Vagina (tissue), 2 donors: Measurements from ENCODE around the gene ECE2. TPM values are rescaled to one million over a fixed set of nuclear protein-coding genes. Genes with fewer than 3 reads are reported as not detected.

Experiments
- DNase-seq, 2 donors: peaks; one replicate each; pipeline ENCODE4 v3.0.0-alpha.2; 2017; ENCODE audit errors: extremely low spot score in 2 of 2
- H3K27ac ChIP-seq: fragments of 200-600 bp; sonication (generic); one replicate; pipeline ENCODE4 v1.5.1; 2019
- H3K27me3 ChIP-seq: fragments of 200-600 bp; sonication (generic); one replicate; pipeline ENCODE4 v1.5.1; 2019
- H3K36me3 ChIP-seq, 2 donors: fragments of 200-600 bp; sonication (generic); one replicate each; pipeline ENCODE4 v1.5.1; 2017 to 2019
- H3K4me1 ChIP-seq: fragments of 200-600 bp; sonication (generic); one replicate; pipeline ENCODE4 v1.5.1; 2019
- H3K4me3 ChIP-seq, 2 donors: fragments of 200-600 bp; sonication (generic); 1 replicate in 1 of 2; 2 replicates in 1 of 2; pipeline ENCODE4 v1.5.1; 2016 to 2019
- H3K9me3 ChIP-seq: fragments of 200-600 bp; sonication (generic); one replicate; pipeline ENCODE4 v1.5.1; 2019
- CTCF ChIP-seq, 3 experiments: fragments of 450-650 bp in 2 of 3; fragments of 200-600 bp in 1 of 3; sonication (generic) in 1 of 3; IDR thresholded peaks; one replicate each; pipeline ENCODE4 v1.5.1; 2017 to 2019; ENCODE audit warnings: antibody characterized with exemption in 3 of 3, mild to moderate bottlenecking in 2 of 3, moderate library complexity in 2 of 3
- POLR2A ChIP-seq, 2 donors: fragments of 450-650 bp; IDR thresholded peaks; one replicate each; pipeline ENCODE4 v1.6.1; 2017; ENCODE audit warnings: antibody characterized with exemption in 2 of 2, mild to moderate bottlenecking in 2 of 2, moderate library complexity in 2 of 2
- POLR2AphosphoS5 ChIP-seq, 2 donors: sonication (generic); formaldehyde crosslinking; IDR thresholded peaks; one replicate each; pipeline ENCODE4 v1.9.0; 2017; ENCODE audit warnings: antibody characterized with exemption in 2 of 2, mild to moderate bottlenecking in 2 of 2, low read depth in 1 of 2; ENCODE audit not compliant: insufficient read depth in 1 of 2
- intact Hi-C: fragments of 100-400 bp; cut with DNase I; formaldehyde crosslinking; loops from one replicate; pipeline ENCODE4 v1.15.1; 2023
- total RNA-seq: library from RNA; depleted of rRNA; stranded (reverse); fragments of >200 nt; gene quantifications from one replicate; pipeline ENCODE4 v1.2.3, GENCODE V29; 2016

The ECE2 gene
- total RNA-seq, 1 donor from 2014 or later: 1.7 TPM

- DNase-seq: no peak
- intact Hi-C loops: loop anchor here (10.0 kb wide), 1 partner anchor 148 kb away; the partner anchor contains the start of gene ABCF3
- Histone ChIP-seq H3K9me3 (no peaks in the 10 kb centered on the region), H3K27me3 (no peaks in the 10 kb centered on the region), H3K27ac (peak overlapping the region; percentile 47), H3K4me1 (peaks cover 32% of the 10 kb centered on the region), H3K4me3 (no peak overlapping the region), H3K36me3 (peaks cover 0 to 68% of the 10 kb centered on the region in 2 donors)
- TF ChIP-seq POLR2AphosphoS5 (IDR thresholded peaks at IDR 0.05; ENCODE audit: insufficient read depth in 1 of 2, low read depth in 1 of 2): no peak
- TF ChIP-seq POLR2A (IDR thresholded peaks at IDR 0.05): no peak
Observed at GRCh38 chr3:184333190-184333589, 57.4 kb downstream of the ECE2 start.

GRCh38 chr3:184333700-184334099 is 57.9 kb downstream of the ECE2 start:
- H3K4me3 ChIP-seq: no peak overlapping the region
- H3K4me1 ChIP-seq: peaks cover 37% of the 10 kb centered on the region
- DNase-seq: no peak
- peaks cover 0 to 63% of the 10 kb centered on the region in 2 donors for H3K36me3 ChIP-seq
- H3K27ac ChIP-seq: peak overlapping the region; percentile 0
- intact Hi-C loops: loop anchor here (10.0 kb wide), 1 partner anchor 149 kb away; the partner anchor contains the start of gene ABCF3
- no peaks in the 10 kb centered on the region for H3K27me3 ChIP-seq
- no peaks in the 10 kb centered on the region for H3K9me3 ChIP-seq
- TF ChIP-seq POLR2A (IDR thresholded peaks at IDR 0.05): no peak
- TF ChIP-seq POLR2AphosphoS5 (IDR thresholded peaks at IDR 0.05; ENCODE audit: insufficient read depth in 1 of 2, low read depth in 1 of 2): no peak
- no peak for TF ChIP-seq CTCF (IDR thresholded peaks at IDR 0.05)

GRCh38 chr3:184334470-184335158 is 58.8 kb downstream of the ECE2 start:
- intact Hi-C loops: loop anchor here (10.0 kb wide), 1 partner anchor 150 kb away; the partner anchor contains the start of gene ABCF3

GRCh38 chr3:184335291-184335660 is 59.5 kb downstream of the ECE2 start:
- Histone ChIP-seq H3K36me3 (peaks cover 0 to 48% of the 10 kb centered on the region in 2 donors), H3K4me3 (peak overlapping the region; percentile 76 to 85), H3K27me3 (no peaks in the 10 kb centered on the region), H3K4me1 (peaks cover 48% of the 10 kb centered on the region), H3K9me3 (no peaks in the 10 kb centered on the region), H3K27ac (peak overlapping the region; percentile 97)
- DNase-seq: no peak
- TF ChIP-seq POLR2A (IDR thresholded peaks at IDR 0.05) (no peak), POLR2AphosphoS5 (IDR thresholded peaks at IDR 0.05; ENCODE audit: insufficient read depth in 1 of 2, low read depth in 1 of 2) (no peak), CTCF (IDR thresholded peaks at IDR 0.05) (no peak)
- intact Hi-C loops: loop anchor here (10.0 kb wide), 1 partner anchor 150 kb away; the partner anchor contains the start of gene ABCF3

More at GRCh38 chr3:184334470-184335158, 58.8 kb downstream of the ECE2 start:
- TF ChIP-seq POLR2AphosphoS5 (IDR thresholded peaks at IDR 0.05; ENCODE audit: insufficient read depth in 1 of 2, low read depth in 1 of 2) (peak in 1 of 2 donors; percentile 22), POLR2A (IDR thresholded peaks at IDR 0.05) (no peak), CTCF (IDR thresholded peaks at IDR 0.05) (no peak)
- H3K27me3 ChIP-seq: no peaks in the 10 kb centered on the region
- DNase-seq: no peak
- no peaks in the 10 kb centered on the region for H3K9me3 ChIP-seq
- no peak overlapping the region for H3K4me3 ChIP-seq
- H3K27ac ChIP-seq: peak overlapping the region; percentile 97
- H3K36me3 ChIP-seq: peaks cover 0 to 54% of the 10 kb centered on the region in 2 donors
- H3K4me1 ChIP-seq: peaks cover 46% of the 10 kb centered on the region

- peaks cover 48% of the 10 kb centered on the region for H3K4me1 ChIP-seq
- peaks cover 0 to 41% of the 10 kb centered on the region in 2 donors for H3K36me3 ChIP-seq
Observed at GRCh38 chr3:184335661-184336546, 60.1 kb downstream of the ECE2 start.

More at GRCh38 chr3:184335661-184336546, 60.1 kb downstream of the ECE2 start:
- Histone ChIP-seq H3K27ac (peak overlapping the region; percentile 97), H3K27me3 (no peaks in the 10 kb centered on the region), H3K4me3 (peak overlapping the region; percentile 76 to 85), H3K9me3 (no peaks in the 10 kb centered on the region)
- TF ChIP-seq CTCF (IDR thresholded peaks at IDR 0.05) (no peak), POLR2A (IDR thresholded peaks at IDR 0.05) (peak in 1 of 2 donors; percentile 92), POLR2AphosphoS5 (IDR thresholded peaks at IDR 0.05; ENCODE audit: insufficient read depth in 1 of 2, low read depth in 1 of 2) (peak; percentile 38 to 98)
- DNase-seq: no peak
- intact Hi-C loops: loop anchor here (10.0 kb wide), 1 partner anchor 151 kb away; the partner anchor contains the start of gene ABCF3
